ENCODE data around the gene VAT1.

The VAT1 gene

DNA sequence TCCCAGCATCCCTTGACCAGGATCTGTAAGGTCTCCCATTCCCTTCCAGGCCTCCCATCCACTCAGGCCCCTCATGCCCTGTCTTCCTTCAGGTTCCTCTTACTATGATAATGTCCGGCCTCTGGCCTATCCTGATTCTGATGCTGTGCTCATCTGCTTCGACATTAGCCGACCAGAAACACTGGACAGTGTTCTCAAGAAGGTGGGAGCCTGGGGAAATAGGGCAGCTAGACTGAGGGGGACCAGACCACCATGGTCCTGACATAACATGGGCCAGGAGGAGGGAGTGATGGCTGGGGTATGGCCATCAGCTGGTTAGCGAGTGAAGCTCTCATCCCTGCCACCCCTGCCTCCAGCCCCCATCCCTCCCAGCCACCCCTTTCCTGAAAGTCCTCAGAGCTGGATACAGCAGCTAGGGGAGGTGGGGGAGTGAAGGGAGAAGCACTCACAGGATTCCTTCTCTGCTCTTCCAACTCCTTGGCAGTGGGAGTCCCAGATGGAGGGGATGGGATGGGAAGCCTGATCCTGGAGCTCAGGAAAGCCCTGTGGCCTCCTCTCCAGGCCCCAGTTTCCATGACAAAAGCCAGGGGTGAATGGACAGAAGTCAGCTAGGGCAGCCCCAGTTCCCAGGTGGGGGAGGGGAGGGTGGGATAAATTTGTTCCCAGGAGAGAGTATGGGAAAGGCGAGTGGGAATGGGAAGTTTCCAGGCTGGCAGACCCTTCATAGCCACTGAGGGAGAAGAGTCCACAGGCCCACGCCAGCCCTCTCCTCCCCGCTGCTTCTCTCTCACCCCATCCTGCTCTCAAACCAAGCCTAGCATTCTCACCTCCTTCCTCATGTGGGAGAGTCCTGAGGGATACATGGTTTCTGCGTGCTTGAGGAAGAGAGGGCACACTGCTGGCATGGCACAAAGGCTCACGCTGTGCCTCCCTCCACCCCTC, 5.2 kb upstream of the VAT1 start:
- DNase-seq (ENCODE audit: low read depth) = no peak

DNA sequence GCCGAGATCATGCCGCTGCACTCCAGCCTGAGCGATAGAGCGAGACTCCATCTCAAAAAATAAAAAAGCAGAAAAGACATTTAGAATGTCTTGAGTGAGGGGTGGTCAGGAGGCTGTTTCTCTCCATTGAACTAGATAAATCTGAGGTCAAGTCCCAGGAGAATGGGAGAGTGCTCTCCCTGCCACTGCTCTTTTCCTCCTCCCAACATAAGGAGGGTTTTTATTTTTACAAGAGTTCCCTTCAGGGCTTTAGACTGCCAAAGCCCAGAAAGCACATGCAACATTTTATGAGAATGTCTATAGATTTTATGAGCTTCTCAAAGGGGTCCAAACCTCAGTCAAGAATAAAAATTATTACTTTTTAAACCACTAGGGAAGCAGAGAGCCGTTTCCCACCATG, 4.4 kb upstream of the VAT1 start:
- DNase-seq (ENCODE audit: low read depth) = no peak

DNA sequence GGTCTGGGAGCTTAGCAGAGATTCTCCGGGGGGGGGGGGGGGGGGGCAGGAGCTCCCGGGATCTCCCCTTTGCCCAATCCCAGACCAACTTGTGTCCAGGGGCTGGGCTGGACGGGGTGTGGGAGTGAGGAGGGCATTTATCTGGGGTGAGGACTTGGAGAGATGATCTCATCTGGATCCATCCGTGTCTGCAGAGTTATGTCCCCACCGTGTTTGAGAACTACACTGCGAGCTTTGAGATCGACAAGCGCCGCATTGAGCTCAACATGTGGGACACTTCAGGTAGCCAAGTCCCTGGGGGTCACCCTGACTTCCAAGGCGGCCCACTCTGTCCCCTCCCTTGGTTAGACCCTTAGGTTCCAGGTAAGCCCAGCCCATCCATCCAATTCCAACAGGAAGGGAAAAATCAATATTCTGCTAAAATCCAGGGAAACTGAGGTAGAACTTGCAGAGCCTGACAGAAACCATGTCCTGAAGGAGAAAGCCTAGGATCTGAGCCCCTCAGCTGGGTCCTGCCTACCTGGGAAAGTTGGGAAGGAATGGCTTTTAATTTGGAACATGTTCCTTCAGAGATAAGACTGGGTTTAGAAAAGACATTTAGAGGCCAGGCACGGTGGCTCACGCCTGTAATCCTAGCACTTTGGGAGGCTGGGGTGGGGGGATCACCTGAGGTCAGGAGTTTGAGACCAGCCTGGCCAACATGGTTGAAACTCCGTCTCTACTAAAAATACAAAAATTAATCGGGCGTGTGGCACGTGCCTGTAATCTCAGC, 3.8 kb upstream of the VAT1 start:
- no peak for DNase-seq (ENCODE audit: low read depth)

DNA sequence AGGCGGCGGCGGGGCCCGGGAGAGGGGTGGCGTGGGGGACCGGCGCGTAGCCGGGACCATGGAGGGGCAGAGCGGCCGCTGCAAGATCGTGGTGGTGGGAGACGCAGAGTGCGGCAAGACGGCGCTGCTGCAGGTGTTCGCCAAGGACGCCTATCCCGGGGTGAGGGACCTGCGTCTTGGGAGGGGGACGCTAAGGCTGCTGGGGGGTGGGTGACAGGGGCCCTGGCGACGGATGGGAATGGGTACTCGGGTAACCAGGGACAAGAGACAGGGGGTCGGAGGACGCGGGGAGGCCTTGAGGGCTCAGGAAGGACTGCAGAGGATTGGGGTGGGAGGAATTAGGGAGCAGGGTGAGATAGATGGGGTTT, 3.1 kb upstream of the VAT1 start:
- no peak for DNase-seq (ENCODE audit: low read depth)

DNA sequence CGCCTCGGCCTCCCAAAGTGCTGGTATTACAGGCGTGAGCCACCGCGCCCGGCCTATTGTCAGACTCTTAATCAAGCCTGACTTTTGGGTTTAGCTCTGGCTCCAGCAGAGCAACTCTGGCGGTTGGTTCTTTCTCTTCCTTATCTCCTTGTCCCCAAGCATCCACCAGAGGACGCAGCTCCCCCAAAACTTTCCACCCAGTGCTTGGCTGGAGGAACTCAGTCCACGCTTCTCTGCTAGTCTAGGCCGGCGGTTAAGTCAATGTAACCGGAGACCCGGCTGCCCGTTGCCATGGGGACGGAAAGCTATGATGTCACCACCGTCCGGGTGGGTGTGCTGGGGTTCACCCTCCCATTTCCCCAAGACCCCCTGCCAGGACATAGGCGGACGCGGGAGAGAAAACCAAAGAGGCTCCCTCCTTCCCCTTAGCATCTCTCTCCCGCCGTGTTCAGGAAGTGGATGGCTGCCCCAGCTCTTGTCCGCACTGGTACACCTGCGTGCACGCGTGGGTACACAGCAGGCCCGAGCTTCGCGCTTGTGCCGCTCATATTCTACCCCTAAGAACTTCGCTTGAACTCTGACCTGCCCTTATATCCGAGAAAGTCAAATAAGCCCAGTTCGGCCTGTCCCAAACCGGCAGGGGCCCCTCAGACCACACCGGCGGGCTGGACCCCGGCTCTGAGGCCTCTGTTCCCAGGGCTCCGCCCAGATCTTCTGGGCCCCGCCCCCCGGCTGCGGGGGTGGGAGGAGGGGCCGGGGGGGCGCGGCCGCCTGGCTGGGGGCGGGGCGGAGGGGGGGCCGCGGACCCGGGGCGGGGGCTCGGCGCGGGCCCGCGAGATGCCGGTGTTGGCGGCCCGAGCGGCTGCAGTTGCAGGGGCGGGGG, 2.5 kb upstream of the VAT1 start, which contains the start of gene RND2:
Gene RND2 (plus strand): TSS at position 825 of the 883 bp plus-strand sequence. CDS start 117 bp downstream, outside the sequence.
- DNase-seq (ENCODE audit: low read depth) = peak; percentile 71

DNA sequence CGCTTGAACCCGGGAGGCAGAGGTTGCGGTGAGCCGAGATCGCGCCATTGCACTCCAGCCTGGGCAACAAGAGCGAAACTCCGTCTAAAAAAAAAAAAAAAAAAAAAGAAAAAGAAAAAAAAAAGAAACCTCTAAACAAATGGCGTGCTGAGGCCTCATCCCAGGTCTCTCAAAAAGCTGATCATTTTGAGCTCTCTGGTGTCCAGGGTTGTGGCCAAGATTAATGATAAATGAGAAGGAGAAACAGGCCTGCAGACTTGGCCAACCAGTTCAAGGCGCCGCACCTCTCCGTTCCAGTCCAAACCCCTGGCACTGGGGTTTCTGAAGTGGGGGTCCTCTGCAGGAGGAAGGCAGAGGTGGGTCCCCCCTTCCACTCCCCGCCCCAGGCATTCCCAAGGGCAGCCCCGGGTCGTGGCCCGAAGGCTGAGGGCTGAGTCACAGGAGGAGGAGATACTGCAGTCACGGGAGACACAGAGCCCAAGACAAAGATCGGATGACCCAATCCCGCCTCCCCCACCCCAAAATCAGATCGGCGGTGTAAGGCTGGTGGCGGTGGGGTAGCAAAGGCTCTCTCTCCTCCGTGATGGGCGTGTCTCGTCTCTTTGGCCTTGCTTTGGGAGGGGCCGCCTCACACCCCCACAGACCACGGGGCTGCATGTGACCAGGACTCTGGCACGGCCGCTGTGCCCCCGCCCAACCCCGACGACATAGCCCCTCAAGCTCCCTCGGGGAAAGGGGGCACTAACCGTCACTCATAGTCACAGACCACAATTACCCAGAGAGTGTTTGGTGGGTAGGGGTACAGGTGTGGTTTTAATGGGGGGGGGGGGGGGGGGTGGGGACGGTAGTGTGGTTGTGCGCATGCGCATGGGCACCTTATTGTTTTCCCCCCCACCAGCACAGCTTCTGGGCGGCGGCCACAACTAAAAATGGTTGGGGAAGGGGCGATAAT, 1.1 kb downstream of the VAT1 start:
- DNase-seq (ENCODE audit: low read depth) = no peak

DNA sequence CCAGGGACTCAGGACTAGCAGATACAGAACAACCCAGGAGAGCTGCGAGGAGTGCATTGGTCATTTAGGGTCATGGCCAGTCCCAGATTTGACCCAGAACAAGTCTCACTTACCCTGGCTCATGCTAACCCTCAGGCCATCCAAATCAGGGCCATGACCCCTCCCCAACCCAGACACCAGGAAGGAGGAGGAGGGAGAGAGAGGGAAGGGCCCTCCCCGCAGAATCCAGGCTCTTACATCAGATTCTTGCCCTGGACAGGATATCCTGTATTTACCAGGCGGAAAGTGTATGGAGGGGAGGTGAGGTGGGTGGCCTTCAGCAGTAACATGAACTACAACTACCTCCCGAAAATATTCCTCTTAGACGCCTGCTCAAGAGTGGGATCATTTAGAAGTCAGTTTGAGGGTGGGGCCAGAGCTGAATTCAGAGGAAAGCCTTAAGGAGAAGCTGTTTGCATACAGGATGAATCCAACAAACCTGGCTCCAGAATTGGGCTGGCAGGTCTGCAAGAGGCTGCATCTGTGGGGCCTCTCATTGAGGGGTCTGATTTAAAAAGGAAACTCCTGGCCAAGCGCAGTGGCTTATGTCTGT, 2.1 kb downstream of the VAT1 start:
- no peak for DNase-seq (ENCODE audit: low read depth)

DNA sequence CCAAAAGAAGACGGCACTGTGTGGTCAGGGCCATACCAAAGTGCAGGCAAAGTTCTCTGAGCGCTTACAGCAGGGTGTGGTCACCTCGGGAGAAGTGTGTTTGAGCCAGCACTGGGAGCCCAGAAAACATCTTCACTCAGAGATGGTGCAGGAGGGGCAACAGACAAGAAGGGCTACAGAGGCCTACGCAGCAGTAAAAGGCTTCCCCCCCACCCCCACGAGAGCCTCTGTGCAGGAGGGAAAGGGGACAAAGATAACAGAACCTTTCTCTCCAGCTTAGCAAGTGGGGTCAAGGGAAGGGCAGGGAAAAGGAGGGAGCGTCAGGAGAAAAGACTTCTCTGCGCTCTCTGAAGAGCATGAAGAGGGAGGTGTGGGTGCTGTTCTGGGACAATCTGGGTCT, 2.8 kb downstream of the VAT1 start:
- no peak for DNase-seq (ENCODE audit: low read depth)

DNA sequence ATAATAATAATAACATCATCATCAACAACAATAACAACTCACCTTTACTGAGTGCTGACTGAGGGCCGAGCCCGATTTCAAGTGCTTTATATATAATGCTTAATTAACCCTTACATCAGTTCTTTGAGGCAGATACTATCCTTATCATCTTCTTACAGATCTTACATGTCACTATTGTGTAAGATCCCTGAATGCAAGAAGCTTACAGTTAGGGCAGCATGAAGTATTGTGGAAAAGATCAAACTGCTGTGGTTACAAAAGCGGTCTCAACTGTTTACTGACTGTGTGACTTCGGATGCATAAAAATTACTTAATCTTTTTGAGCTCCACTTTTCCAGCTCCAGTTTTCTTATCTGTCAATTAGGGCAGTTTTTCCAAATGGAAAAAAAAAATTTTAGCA, 3.3 kb downstream of the VAT1 start:
- no peak for DNase-seq (ENCODE audit: low read depth)

DNA sequence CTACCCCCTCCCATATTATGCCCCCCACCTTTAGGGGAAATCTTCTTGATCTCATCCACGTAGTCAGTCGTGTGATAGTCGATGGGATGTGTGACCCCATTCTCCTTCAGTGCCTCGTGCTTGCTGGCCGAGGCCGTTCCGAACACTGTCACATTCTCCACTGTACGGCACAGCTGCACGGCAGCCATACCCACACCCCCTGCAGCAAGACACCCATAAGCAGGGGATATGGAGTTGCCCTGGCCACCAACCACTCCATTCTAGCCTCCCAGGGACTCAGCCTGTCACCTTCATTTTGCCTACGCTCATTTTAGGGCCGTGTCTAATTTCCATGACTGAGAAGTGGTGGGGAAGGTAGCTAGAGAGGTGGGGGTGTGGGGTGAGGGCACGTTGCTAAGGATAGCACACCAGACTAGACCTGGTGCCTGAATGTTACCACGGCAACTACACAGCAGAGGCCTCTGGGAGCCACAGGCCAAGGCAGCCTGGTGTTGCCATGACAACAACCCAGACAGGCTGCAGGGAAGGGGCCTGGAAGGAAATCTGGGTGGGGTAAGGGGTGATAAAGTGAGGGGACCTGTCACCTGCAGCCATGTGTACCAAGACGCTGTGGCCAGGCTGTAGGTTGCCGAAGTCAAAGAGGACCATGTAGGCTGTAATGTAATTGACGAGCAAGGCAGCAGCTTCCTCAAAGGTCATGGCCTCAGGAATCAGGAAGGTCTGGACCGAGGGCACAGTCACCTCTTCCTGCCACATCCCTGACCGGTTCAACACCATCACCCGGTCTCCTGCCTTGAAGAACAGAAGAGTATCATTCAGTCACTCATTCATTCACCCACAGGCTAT, 4.0 kb downstream of the VAT1 start:
- DNase-seq (ENCODE audit: low read depth) = peak; percentile 51

DNA sequence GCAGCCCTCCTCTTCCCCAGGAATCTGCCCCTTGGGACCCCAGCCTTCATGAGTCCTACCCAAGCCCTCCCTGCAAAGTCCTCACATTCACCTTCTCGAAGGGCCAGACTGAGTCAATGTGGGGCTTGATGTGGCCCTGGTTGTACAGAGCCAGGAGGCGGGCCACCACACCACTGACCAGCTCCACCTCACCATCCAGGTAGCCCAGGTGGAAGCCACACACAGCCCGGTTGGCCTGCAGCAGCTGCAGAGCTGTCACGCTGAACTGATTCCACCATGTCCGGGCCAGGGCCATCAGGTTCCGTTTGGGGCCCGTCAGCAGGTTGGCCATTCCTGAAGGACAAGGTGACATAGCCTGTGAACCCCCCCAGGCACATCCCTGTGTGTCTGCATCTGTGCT, 6.0 kb downstream of the VAT1 start:
- DNase-seq (ENCODE audit: low read depth) = no peak

DNA sequence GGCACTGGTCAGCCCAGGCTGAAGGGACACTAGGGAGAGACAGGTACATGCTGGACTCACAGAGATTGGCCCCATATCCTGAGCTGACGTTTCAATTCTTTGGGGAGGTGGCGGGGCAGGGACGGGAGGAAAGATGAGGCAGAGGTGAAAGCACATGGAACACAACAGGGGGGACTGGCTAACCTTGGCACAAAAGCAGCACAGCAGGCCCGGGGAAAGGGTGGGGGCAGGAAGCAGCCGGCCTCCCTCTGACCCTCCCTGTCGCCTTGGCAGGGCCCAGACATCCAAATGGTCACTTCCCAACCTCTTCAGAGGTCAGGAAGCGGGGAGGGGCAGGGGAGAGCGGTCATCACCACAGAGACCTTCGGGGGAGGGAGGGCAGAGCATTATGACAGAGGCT, 6.6 kb downstream of the VAT1 start:
- DNase-seq (ENCODE audit: low read depth) = no peak

DNA sequence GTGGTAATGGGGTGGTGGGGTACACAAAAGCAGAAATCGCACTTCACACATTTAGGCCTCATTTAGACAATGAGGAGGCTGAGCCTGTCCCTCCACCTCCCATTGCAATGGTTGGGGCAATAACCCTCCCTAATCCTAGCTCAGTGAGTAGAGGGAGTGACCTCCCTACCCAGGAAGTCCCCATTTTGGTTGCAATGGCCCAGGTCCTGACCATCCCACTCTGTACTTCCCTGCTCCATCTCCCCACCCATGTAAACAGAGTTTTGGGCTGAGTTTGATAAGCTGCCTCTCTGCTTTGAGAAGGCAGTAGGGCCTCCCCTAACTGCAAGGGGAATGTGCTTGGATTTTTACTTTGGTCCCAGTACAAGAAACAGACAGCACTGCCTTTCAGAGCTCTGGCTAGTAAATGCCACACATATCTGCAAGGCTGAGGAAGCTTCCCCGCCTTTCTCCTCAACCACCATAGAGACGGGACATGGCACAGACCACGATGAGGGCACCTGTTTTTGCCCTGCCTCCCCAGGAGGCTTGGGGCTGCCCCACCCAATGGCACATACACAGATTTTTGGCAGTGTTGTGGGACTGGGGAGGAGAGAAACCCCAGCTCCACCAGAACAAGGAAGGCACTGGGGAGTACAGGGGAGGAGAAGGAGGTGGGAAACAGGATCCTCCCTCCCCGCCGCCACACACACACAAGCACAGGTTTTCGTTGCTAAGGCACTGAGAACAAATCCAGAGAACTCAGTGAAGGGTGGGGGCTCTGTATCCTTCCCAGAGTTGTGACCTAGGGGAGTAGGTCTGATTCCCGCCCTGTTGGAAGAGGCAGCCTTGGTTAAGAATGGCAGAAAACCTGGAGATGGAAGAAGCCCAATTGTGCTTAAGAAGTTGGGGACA, 7.3 kb downstream of the VAT1 start:
- no peak for DNase-seq (ENCODE audit: low read depth)

DNA sequence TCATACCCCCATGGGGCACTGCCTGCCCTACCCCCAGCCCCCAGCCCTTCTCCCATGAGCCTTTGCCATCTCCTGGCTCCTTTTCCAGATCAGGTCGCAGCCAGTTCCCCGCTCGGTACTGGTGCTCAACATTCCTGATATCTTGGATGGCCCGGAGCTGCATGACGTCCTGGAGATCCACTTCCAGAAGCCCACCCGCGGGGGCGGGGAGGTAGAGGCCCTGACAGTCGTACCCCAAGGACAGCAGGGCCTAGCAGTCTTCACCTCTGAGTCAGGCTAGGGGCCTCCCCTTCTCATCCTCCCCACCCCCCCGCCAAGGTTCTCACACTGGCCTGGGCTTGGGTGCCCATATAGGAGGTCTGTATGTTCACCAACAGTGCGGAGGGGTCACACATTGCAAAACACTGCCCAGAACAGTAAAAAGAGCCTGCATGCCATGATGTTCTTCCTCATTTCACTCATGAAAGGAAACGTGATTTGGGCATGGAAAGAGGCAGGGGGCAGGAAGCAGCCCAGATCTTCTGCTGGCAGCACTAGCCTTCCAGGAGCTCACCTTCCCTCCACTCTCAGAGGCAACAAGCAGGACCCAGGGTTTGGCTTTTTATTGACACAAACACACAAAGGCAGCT, 8.1 kb downstream of the VAT1 start:
- no peak for DNase-seq (ENCODE audit: low read depth)

DNA sequence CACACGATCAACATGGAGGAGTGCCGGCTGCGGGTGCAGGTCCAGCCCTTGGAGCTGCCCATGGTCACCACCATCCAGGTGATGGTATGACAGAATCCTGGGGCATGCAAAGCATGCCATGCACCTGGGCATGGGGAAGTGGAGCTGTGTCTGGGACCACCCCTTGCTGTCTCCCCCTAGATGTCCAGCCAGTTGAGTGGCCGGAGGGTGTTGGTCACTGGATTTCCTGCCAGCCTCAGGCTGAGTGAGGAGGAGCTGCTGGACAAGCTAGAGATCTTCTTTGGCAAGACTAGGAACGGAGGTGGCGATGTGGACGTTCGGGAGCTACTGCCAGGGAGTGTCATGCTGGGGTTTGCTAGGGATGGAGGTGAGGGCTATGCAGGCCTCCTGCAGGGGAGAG, 8.9 kb downstream of the VAT1 start:
- no peak for DNase-seq (ENCODE audit: low read depth)

DNA sequence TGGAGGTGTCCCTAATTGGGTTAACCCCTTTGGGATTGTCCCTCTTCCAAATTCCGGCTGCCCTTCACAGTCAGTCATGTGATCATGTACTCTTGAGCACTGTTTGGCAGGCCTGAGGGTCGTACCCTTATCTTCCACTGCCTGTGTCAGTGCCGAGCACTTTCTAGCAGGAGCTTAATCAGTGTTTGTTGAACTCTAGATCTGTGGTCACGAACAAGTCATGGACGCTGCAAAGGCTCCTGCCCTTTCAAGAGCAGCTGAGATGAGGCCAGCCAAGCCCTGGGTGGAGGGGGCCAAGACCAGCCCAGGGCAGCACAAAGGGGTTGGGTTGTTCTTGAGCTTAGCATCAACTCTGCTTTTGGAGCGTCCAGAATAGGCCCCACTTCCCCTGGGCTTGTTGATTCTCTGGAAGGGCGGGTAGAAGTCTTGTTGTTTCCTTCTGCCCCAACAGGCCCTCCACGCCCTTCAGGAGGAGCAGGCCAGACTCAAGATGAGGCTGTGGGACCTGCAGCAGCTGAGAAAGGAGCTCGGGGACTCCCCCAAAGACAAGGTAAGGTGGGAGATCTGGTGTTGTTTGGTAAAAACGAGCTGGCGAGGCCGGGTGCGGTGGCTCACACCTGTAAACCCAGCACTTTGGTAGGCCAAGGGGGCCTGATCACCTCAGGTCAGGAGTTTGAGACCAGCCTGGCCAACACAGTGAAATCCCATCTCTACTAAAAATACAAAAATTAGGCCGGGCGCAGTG, 10.3 kb downstream of the VAT1 start:
- DNase-seq (ENCODE audit: low read depth) = no peak

DNA sequence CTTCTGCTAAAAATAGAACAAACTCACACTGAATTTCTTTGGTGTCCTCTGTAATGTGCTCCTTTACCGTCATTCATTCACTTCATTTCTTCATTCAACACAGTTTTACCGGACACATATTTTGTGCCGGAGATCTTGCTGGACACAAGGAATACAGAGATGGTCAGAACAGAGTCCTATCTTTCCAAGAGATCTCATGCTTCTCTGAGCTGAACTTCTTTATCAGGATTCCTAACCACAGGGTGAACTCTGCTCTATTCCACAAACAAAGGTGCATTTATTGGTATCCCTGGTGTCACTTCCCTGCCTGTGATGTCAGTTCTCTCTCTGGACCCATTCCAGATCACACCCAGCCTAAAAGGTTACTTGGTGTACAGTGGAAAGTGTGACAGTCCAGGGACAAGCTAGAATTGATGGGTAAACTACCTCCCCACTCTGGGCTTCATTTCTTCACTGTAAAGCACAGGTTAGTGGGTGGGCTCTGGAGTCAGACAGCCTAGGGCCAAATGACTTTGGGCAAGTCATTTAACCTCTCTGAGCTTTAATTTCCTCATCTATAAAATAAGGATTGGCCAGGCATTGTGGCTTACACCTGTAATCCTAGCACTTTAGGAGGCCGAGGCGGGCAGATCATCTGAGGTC, 11.4 kb downstream of the VAT1 start:
- DNase-seq (ENCODE audit: low read depth) = no peak

Measured in T-helper 22 cell (primary cell).